ENCODE data around the gene SYNGR1.

Gene SYNGR1

GRCh38 chr22:39430576-39431150 is 80.9 kb downstream of the SYNGR1 start:
- TF ChIP-seq CTCF (IDR thresholded peaks at IDR 0.05; ENCODE audit: low read depth, low read length, missing control alignments): no peak
- no peak overlapping the region for H3K4me3 ChIP-seq (ENCODE audit: low read depth, low read length)
- DNase-seq (ENCODE audit: low read depth): no peak

DNA sequence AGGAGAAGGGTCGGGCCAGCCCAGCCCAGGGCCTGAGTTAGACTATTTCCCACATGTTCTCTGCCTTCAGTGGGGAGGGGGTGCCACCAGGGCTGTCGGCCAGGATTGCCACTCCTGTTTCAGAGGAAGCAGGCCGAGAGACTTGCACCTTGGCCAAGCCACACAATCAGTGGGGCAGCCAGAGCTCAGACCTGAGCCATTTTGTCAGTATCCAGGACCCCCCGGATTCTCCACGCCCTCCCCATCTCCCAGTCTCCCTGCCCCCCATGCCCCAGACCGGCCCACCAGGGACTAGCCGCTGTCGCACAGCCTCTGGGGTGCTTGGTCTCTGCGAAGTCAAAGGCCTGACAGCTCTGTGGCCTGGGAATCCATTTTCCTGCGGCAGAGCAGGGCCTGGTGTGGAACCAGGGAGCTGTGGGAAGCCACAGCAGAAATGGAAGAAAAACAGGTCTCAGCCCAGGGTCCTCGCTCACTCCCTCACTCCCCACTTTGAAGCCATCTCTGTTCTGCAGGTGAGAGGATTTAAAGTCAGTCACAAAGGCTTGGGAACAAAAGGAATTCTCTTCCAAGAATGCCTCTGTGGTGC is 81.5 kb downstream of the SYNGR1 start:
- DNase-seq (ENCODE audit: low read depth): no peak

DNA sequence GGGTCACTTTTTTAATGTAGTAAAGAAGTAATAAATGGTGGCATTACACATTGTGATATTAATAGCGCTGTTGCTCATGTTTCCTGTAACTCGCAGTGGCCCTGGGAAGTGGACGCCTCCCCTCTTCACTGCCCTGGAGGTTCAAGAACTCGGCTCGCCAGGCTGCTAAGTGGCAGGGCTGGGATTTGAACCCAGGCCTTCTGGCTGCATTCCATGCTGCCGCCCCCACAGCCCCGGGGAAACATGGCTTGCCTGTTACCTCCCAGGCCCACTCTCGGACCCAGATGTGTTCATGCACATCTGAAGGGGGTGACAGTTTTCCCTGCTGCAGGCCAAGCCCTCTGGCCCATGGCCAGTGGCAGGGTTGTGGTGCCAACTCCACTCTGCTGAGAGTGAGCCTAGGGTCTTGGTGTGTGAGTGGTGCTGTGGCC is 82.0 kb downstream of the SYNGR1 start:
- no peak overlapping the region for H3K4me3 ChIP-seq (ENCODE audit: low read depth, low read length)
- TF ChIP-seq CTCF (IDR thresholded peaks at IDR 0.05; ENCODE audit: low read depth, low read length, missing control alignments): no peak
- DNase-seq (ENCODE audit: low read depth): no peak

More for the DNA sequence above, 81.5 kb downstream of the SYNGR1 start:
- no peak overlapping the region for H3K4me3 ChIP-seq (ENCODE audit: low read depth, low read length)
- no peak for TF ChIP-seq CTCF (IDR thresholded peaks at IDR 0.05; ENCODE audit: low read depth, low read length, missing control alignments)

GRCh38 chr22:39432361-39432811 is 82.6 kb downstream of the SYNGR1 start:
- no peak for DNase-seq (ENCODE audit: low read depth)
- no peak overlapping the region for H3K4me3 ChIP-seq (ENCODE audit: low read depth, low read length)
- TF ChIP-seq CTCF (IDR thresholded peaks at IDR 0.05; ENCODE audit: low read depth, low read length, missing control alignments): no peak

- no peak overlapping the region for H3K4me3 ChIP-seq (ENCODE audit: low read depth, low read length)
- TF ChIP-seq CTCF (IDR thresholded peaks at IDR 0.05; ENCODE audit: low read depth, low read length, missing control alignments): no peak
- DNase-seq (ENCODE audit: low read depth): no peak
Observed at GRCh38 chr22:39433476-39434242, 83.9 kb downstream of the SYNGR1 start.

DNA sequence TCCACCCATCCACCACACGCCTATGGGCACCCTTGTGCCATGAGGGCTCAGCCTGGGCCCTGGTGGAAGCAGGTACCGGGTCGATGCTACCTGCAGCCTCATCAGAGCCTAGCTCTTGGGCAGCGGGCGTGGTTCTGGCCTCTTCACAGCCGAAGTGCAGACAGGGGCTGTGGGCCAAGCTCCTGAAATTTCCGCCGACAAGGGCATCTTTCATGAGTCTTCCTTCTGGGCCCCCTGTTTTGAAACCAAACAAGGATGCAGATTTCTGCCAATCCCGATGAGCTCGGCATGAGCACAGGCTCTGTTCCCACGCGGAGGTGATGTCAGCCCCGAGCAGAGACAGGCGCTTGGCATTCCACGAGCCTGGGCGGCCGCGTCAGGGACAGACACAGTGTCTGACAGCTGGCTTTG is 84.5 kb downstream of the SYNGR1 start:
- no peak overlapping the region for H3K4me3 ChIP-seq (ENCODE audit: low read depth, low read length)
- no peak for DNase-seq (ENCODE audit: low read depth)
- TF ChIP-seq CTCF (IDR thresholded peaks at IDR 0.05; ENCODE audit: low read depth, low read length, missing control alignments): no peak
